GM23338 (cell line): ENCODE data around the gene RAPGEF3. TPM values are rescaled to one million over a fixed set of nuclear protein-coding genes. Genes with fewer than 3 reads are reported as not detected.

Source experiments
- ATAC-seq: fragments of 200-7000 bp; cut with Tn5 transposase; 3 replicates; pipeline ENCODE4 v1.9.1; 2020
- DNase-seq: peaks from one replicate; pipeline ENCODE4 v3.0.0-alpha.2; 2015; ENCODE audit warnings: low spot score
- H2AFZ ChIP-seq: fragments of 200-600 bp; sonication (generic); 2 replicates; pipeline ENCODE4 v1.8.0; 2016; ENCODE audit warnings: antibody characterized with exemption, mild to moderate bottlenecking, moderate library complexity
- H3F3A ChIP-seq: fragments of 200-600 bp; sonication (generic); replicated peaks from 2 replicates; pipeline ENCODE4 v1.8.0; 2017; ENCODE audit warnings: antibody characterized with exemption, mixed run types, low read depth
- H3K27ac ChIP-seq: fragments of 200-600 bp; sonication (generic); 2 replicates; pipeline ENCODE4 v1.6.1; 2016; ENCODE audit warnings: low read depth
- H3K27me3 ChIP-seq: fragments of 200-600 bp; sonication (generic); 2 replicates; pipeline ENCODE4 v1.8.0; 2016; ENCODE audit warnings: mild to moderate bottlenecking, mixed run types, moderate library complexity; ENCODE audit not compliant: insufficient read depth
- H3K36me3 ChIP-seq: fragments of 200-600 bp; sonication (generic); 2 replicates; pipeline ENCODE4 v1.8.0; 2016; ENCODE audit warnings: mild to moderate bottlenecking; ENCODE audit not compliant: insufficient read depth
- H3K4me1 ChIP-seq: fragments of 200-600 bp; sonication (generic); 2 replicates; pipeline ENCODE4 v1.8.0; 2016; ENCODE audit warnings: mild to moderate bottlenecking, moderate library complexity; ENCODE audit not compliant: insufficient read depth
- H3K4me2 ChIP-seq: fragments of 200-600 bp; sonication (generic); 2 replicates; pipeline ENCODE4 v1.7.1; 2017; ENCODE audit warnings: mixed run types
- H3K4me3 ChIP-seq: fragments of 200-600 bp; sonication (generic); 2 replicates; pipeline ENCODE4 v1.6.1; 2016; ENCODE audit warnings: mixed run types
- H3K79me2 ChIP-seq: fragments of 200-600 bp; sonication (generic); replicated peaks from 2 replicates; pipeline ENCODE4 v1.8.0; 2017; ENCODE audit warnings: mild to moderate bottlenecking; ENCODE audit not compliant: insufficient read depth
- H3K9me2 ChIP-seq: fragments of 200-600 bp; sonication (generic); 2 replicates; pipeline ENCODE4 v1.8.0; 2017; ENCODE audit not compliant: insufficient read depth
- H4K20me1 ChIP-seq: fragments of 200-600 bp; sonication (generic); replicated peaks from 2 replicates; pipeline ENCODE4 v1.8.0; 2017; ENCODE audit warnings: mild to moderate bottlenecking; ENCODE audit not compliant: insufficient read depth
- H3K27ac Mint-ChIP-seq: 2 replicates; pipeline ENCODE4 v1.8.0; 2020; ENCODE audit warnings: inconsistent platforms, mild to moderate bottlenecking, moderate library complexity, mixed read lengths
- H3K27me3 Mint-ChIP-seq: 3 replicates; pipeline ENCODE4 v1.8.0; 2022; ENCODE audit warnings: low read depth, mild to moderate bottlenecking, moderate library complexity, mixed read lengths, inconsistent platforms; ENCODE audit not compliant: insufficient read depth, poor library complexity
- H3K36me3 Mint-ChIP-seq: 3 replicates; pipeline ENCODE4 v1.8.0; 2021; ENCODE audit warnings: low read depth, mild to moderate bottlenecking, inconsistent platforms, moderate library complexity, mixed read lengths
- H3K4me1 Mint-ChIP-seq: 3 replicates; pipeline ENCODE4 v1.8.0; 2020; ENCODE audit warnings: mild to moderate bottlenecking, inconsistent platforms, mixed read lengths
- H3K4me3 Mint-ChIP-seq: 3 replicates; pipeline ENCODE4 v1.8.0; 2021; ENCODE audit warnings: moderate library complexity, mild to moderate bottlenecking, inconsistent platforms, mixed read lengths
- H3K9me3 Mint-ChIP-seq: 3 replicates; pipeline ENCODE4 v1.8.0; 2020; ENCODE audit warnings: moderate library complexity, mild to moderate bottlenecking, inconsistent platforms, mixed read lengths
- CREB1 ChIP-seq: fragments of 250-450 bp; sonication (Bioruptor Pico); IDR thresholded peaks from 2 replicates; pipeline ENCODE4 v1.5.0; 2020; ENCODE audit warnings: low read depth, mild to moderate bottlenecking, moderate library complexity
- CTCF ChIP-seq, 2 experiments: fragments of 200-600 bp in 1 of 2; sonication (generic) in 1 of 2; conservative IDR thresholded peaks; 2 replicates each; pipeline versions ENCODE4 v1.5.1 to v1.6.1; 2016 to 2017; ENCODE audit warnings: antibody characterized with exemption in 2 of 2, low read depth in 2 of 2, mild to moderate bottlenecking in 2 of 2, moderate library complexity in 1 of 2
- ETS1 ChIP-seq: IDR thresholded peaks from 2 replicates; pipeline ENCODE4 v1.6.1; 2016; ENCODE audit warnings: antibody characterized with exemption
- EZH2 ChIP-seq: fragments of 200-600 bp; sonication (generic); IDR thresholded peaks from one replicate; pipeline ENCODE4 v1.8.0; 2017; ENCODE audit warnings: antibody characterized with exemption, mild to moderate bottlenecking, low read depth; ENCODE audit not compliant: unreplicated experiment
- EZH2phosphoT487 ChIP-seq: fragments of 200-600 bp; sonication (generic); IDR thresholded peaks from one replicate; pipeline ENCODE4 v1.8.1; 2018; ENCODE audit warnings: antibody characterized with exemption; ENCODE audit not compliant: unreplicated experiment
- JUNB ChIP-seq: IDR thresholded peaks from one replicate; pipeline ENCODE4 v1.6.1; 2016; ENCODE audit warnings: antibody characterized with exemption; ENCODE audit not compliant: unreplicated experiment
- NANOG ChIP-seq: IDR thresholded peaks from 2 replicates; pipeline ENCODE4 v1.6.1; 2016; ENCODE audit warnings: antibody characterized with exemption, borderline replicate concordance
- POLR2AphosphoS5 ChIP-seq: IDR thresholded peaks from 2 replicates; pipeline ENCODE4 v1.6.1; 2016; ENCODE audit warnings: antibody characterized with exemption, low read depth
- REST ChIP-seq: IDR thresholded peaks from one replicate; pipeline ENCODE4 v1.6.1; 2018; ENCODE audit warnings: antibody characterized with exemption; ENCODE audit not compliant: unreplicated experiment
- STAT1 ChIP-seq: IDR thresholded peaks from one replicate; pipeline ENCODE4 v1.6.1; 2016; ENCODE audit warnings: antibody characterized with exemption; ENCODE audit not compliant: unreplicated experiment
- ZNF114 ChIP-seq: fragments of 250-450 bp; sonication (Bioruptor Pico); IDR thresholded peaks from 2 replicates; pipeline ENCODE4 v1.5.0; 2020; ENCODE audit warnings: mild to moderate bottlenecking, moderate library complexity
- ZNF331 ChIP-seq: fragments of 250-450 bp; sonication (Bioruptor Pico); IDR thresholded peaks from 2 replicates; pipeline ENCODE4 v1.5.0; 2020; ENCODE audit warnings: low read depth, mild to moderate bottlenecking, moderate library complexity
- ZNF462 ChIP-seq: fragments of 250-450 bp; sonication (Bioruptor Pico); IDR thresholded peaks from 2 replicates; pipeline ENCODE4 v1.5.0; 2020; ENCODE audit warnings: mild to moderate bottlenecking, moderate library complexity
- polyA plus RNA-seq: library from polyadenylated mRNA; unstranded; fragments of >200 nt; fragmentation: Nextera tagmentation; extraction: Ambion mirVana; gene quantifications from 2 replicates; pipeline ENCODE4 v1.2.1, GENCODE V29; 2016
- total RNA-seq: library from RNA; depleted of rRNA; stranded (reverse); fragments of >200 nt; shearing (Covaris generic); gene quantifications from 2 replicates; pipeline ENCODE4 v1.2.3, GENCODE V29; 2014

Gene RAPGEF3
- total and polyA plus RNA-seq, 2 experiments from 2014 or later = 2.3 to 11.8 TPM

GRCh38 chr12:47746523-47746922, 12.2 kb downstream of the RAPGEF3 start:
- TF ChIP-seq ZNF114 (no peak), EZH2 (no peak), ETS1 (no peak), EZH2phosphoT487 (no peak), ZNF331 (CRISPR knock-in tag) (no peak), CREB1 (no peak), NANOG (no peak), STAT1 (no peak), ZNF462 (no peak), JUNB (no peak), REST (no peak), CTCF (conservative IDR thresholded peaks at IDR 0.05; ENCODE audit: low read depth in 2 of 2) (no peak), POLR2AphosphoS5 (no peak)
- H3K9me3 Mint-ChIP-seq = no peaks in the 10 kb centered on the region; the same call in 2 of the 3 replicates

More at GRCh38 chr12:47746523-47746922, 12.2 kb downstream of the RAPGEF3 start:
- DNase-seq (no peak), ATAC-seq (no peak)
- H3K27me3 Mint-ChIP-seq = peaks cover 29% of the 10 kb centered on the region
- H2AFZ ChIP-seq = no peak overlapping the region
- no peak overlapping the region for H3K27ac ChIP-seq
- no peaks in the 10 kb centered on the region for H4K20me1 ChIP-seq
- H3K27ac Mint-ChIP-seq = no peak overlapping the region
- 0 out of 2 replicates have a peak, but pooled peaks cover 4% of the 10 kb centered on the region for H3K4me1 ChIP-seq
- H3K36me3 Mint-ChIP-seq = peaks cover 4% of the 10 kb centered on the region; the same call in 1 of the 3 replicates
- H3K4me3 ChIP-seq = no peak overlapping the region
- no peaks in the 10 kb centered on the region for H3K36me3 ChIP-seq
- no peaks in the 10 kb centered on the region for H3K27me3 ChIP-seq
- H3F3A ChIP-seq = no peaks in the 10 kb centered on the region
- no peak overlapping the region for H3K4me2 ChIP-seq
- no peak overlapping the region for H3K4me3 Mint-ChIP-seq
- H3K79me2 ChIP-seq = no peaks in the 10 kb centered on the region
- H3K9me2 ChIP-seq = no peaks in the 10 kb centered on the region
- H3K4me1 Mint-ChIP-seq = peaks cover 37% of the 10 kb centered on the region
